Upper lobe of right lung (tissue), 1 donor: ENCODE results near the gene ZBTB42. TPM values are rescaled to one million over a fixed set of nuclear protein-coding genes. Genes with fewer than 3 reads are reported as not detected.

Source experiments
- ATAC-seq: fragments of 200-7000 bp; cut with Tn5 transposase; one replicate; pipeline ENCODE4 v1.9.1; 2020; ENCODE audit warnings: mild to moderate bottlenecking, moderate library complexity
- DNase-seq: peaks from one replicate; pipeline ENCODE4 v3.0.0-alpha.2; 2020
- H3K27ac ChIP-seq: fragments of 200-600 bp; one replicate; pipeline ENCODE4 v1.8.0; 2022
- H3K27me3 ChIP-seq: fragments of 200-600 bp; one replicate; pipeline ENCODE4 v1.8.0; 2022; ENCODE audit warnings: mild to moderate bottlenecking
- H3K36me3 ChIP-seq: fragments of 200-600 bp; one replicate; pipeline ENCODE4 v1.8.0; 2022
- H3K4me1 ChIP-seq: fragments of 200-600 bp; one replicate; pipeline ENCODE4 v1.8.0; 2022
- H3K4me3 ChIP-seq: fragments of 200-600 bp; one replicate; pipeline ENCODE4 v1.8.0; 2022; ENCODE audit warnings: mild to moderate bottlenecking
- H3K9me3 ChIP-seq: fragments of 200-600 bp; one replicate; pipeline ENCODE4 v1.8.0; 2022
- CTCF ChIP-seq: fragments of 200-600 bp; IDR thresholded peaks from one replicate; pipeline ENCODE4 v1.8.0; 2022; ENCODE audit warnings: antibody characterized with exemption
- intact Hi-C: fragments of 100-400 bp; cut with DNase I; formaldehyde crosslinking; loops from one replicate; pipeline ENCODE4 v1.11.0; 2022
- total RNA-seq: library from RNA; stranded (reverse); fragmentation: NEBNext Ultra II Directional; extraction: Animal tissue kit (Norgen Biotek cat#: 25700); gene quantifications from one replicate; pipeline ENCODE4 v1.2.1, GENCODE V29; 2021
- donor health status: DM: no; HTN: yes; CAD: no; lungs with severe emphysema.

The ZBTB42 gene
- total RNA-seq, 1 donor from 2014 or later: 12.3 TPM

GRCh38 chr14:104820669-104821228 is 19.8 kb downstream of the ZBTB42 start:
- no peaks in the 10 kb centered on the region for H3K9me3 ChIP-seq
- peak; percentile 65 for ATAC-seq
- peaks cover 12% of the 10 kb centered on the region for H3K4me1 ChIP-seq
- TF ChIP-seq CTCF: peak; percentile 51
- no peaks in the 10 kb centered on the region for H3K27me3 ChIP-seq
- H3K4me3 ChIP-seq: no peak overlapping the region
- intact Hi-C loops: no loop called here
- H3K36me3 ChIP-seq: no peaks in the 10 kb centered on the region
- no peak overlapping the region for H3K27ac ChIP-seq
- peak; percentile 88 for DNase-seq

GRCh38 chr14:104821229-104821945 is 20.5 kb downstream of the ZBTB42 start:
- Histone ChIP-seq H3K27me3 (no peaks in the 10 kb centered on the region), H3K36me3 (no peaks in the 10 kb centered on the region), H3K4me1 (peaks cover 17% of the 10 kb centered on the region), H3K27ac (no peak overlapping the region), H3K4me3 (no peak overlapping the region), H3K9me3 (no peaks in the 10 kb centered on the region)
- intact Hi-C loops: no loop called here
- DNase-seq: peak; percentile 66
- no peak for ATAC-seq
- TF ChIP-seq CTCF: no peak

GRCh38 chr14:104821971-104822608 is 21.2 kb downstream of the ZBTB42 start:
- Histone ChIP-seq H3K4me1 (peaks cover 15% of the 10 kb centered on the region), H3K36me3 (no peaks in the 10 kb centered on the region), H3K9me3 (no peaks in the 10 kb centered on the region), H3K4me3 (no peak overlapping the region), H3K27me3 (no peaks in the 10 kb centered on the region), H3K27ac (no peak overlapping the region)
- DNase-seq (peak; percentile 61), ATAC-seq (no peak)
- no peak for TF ChIP-seq CTCF
- intact Hi-C loops: no loop called here

- H3K4me3 ChIP-seq: no peak overlapping the region
- no peak overlapping the region for H3K27ac ChIP-seq
- H3K9me3 ChIP-seq: no peaks in the 10 kb centered on the region
- no peaks in the 10 kb centered on the region for H3K27me3 ChIP-seq
- no peaks in the 10 kb centered on the region for H3K36me3 ChIP-seq
- DNase-seq (peak; percentile 56), ATAC-seq (no peak)
- peaks cover 16% of the 10 kb centered on the region for H3K4me1 ChIP-seq
- intact Hi-C loops: no loop called here
- no peak for TF ChIP-seq CTCF
These were observed 22.1 kb downstream of the ZBTB42 start for GRCh38 chr14:104822821-104823615.

- Histone ChIP-seq H3K9me3 (no peaks in the 10 kb centered on the region), H3K27me3 (no peaks in the 10 kb centered on the region), H3K4me3 (no peak overlapping the region), H3K4me1 (peaks cover 16% of the 10 kb centered on the region), H3K36me3 (no peaks in the 10 kb centered on the region), H3K27ac (no peak overlapping the region)
- no peak for TF ChIP-seq CTCF
- DNase-seq (no peak), ATAC-seq (no peak)
- intact Hi-C loops: no loop called here
These were observed 23.6 kb downstream of the ZBTB42 start for GRCh38 chr14:104824353-104824997.
